Osteocyte (in vitro differentiated cells): Measurements from ENCODE around the gene SEZ6L. TPM values are rescaled to one million over a fixed set of nuclear protein-coding genes. Genes with fewer than 3 reads are reported as not detected.

Experiments
- DNase-seq: peaks from one replicate; pipeline ENCODE4 v3.0.0; 2021; ENCODE audit warnings: mixed read lengths; ENCODE audit not compliant: unreplicated experiment; ENCODE audit errors: extremely low spot score
- H3K27ac Mint-ChIP-seq: one replicate; pipeline ENCODE4 v1.8.0; 2021; ENCODE audit warnings: mild to moderate bottlenecking, mixed read lengths; ENCODE audit not compliant: unreplicated experiment
- H3K27me3 Mint-ChIP-seq: one replicate; pipeline ENCODE4 v1.8.0; 2021; ENCODE audit warnings: mixed read lengths; ENCODE audit not compliant: unreplicated experiment
- H3K36me3 Mint-ChIP-seq: one replicate; pipeline ENCODE4 v1.8.0; 2021; ENCODE audit warnings: mixed read lengths; ENCODE audit not compliant: unreplicated experiment
- H3K4me1 Mint-ChIP-seq: one replicate; pipeline ENCODE4 v1.8.0; 2021; ENCODE audit warnings: mixed read lengths; ENCODE audit not compliant: unreplicated experiment
- H3K4me3 Mint-ChIP-seq: one replicate; pipeline ENCODE4 v1.8.0; 2021; ENCODE audit warnings: mild to moderate bottlenecking, moderate library complexity, mixed read lengths; ENCODE audit not compliant: unreplicated experiment
- H3K9me3 Mint-ChIP-seq: one replicate; pipeline ENCODE4 v1.8.0; 2021; ENCODE audit warnings: mixed read lengths; ENCODE audit not compliant: unreplicated experiment
- total RNA-seq: library from RNA; stranded (reverse); gene quantifications from 2 replicates; pipeline ENCODE4 v1.2.1, GENCODE V29; 2021
- TF ChIP-seq, protein P1 (sequence below): fragments of 200-600 bp; sonication (generic); IDR thresholded peaks from 2 replicates; pipeline ENCODE4 v1.5.0; 2021; ENCODE audit warnings: antibody characterized with exemption, mild to moderate bottlenecking, moderate library complexity

The SEZ6L gene
- total RNA-seq, 1 donor from 2014 or later: not detected

DNA sequence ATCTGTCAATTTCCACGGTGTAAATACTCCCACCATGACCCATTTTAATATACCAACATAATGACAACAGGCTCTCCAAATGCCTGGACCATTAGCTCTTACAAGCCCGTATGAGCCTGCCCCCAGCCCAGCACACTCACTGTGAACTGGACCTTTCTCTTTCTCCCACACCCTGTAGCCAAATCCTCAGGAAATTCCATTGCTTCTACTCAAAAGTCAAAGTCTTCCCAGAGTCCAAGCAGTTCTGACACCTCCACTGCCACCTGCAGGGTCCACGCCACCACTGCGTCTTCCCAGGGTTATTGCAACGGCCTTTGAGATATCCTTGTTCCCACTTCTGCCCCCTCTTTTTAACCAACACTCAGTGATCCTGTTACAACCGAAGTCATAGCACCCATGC lies 149.7 kb downstream of the SEZ6L start:
- no peak for DNase-seq

DNA sequence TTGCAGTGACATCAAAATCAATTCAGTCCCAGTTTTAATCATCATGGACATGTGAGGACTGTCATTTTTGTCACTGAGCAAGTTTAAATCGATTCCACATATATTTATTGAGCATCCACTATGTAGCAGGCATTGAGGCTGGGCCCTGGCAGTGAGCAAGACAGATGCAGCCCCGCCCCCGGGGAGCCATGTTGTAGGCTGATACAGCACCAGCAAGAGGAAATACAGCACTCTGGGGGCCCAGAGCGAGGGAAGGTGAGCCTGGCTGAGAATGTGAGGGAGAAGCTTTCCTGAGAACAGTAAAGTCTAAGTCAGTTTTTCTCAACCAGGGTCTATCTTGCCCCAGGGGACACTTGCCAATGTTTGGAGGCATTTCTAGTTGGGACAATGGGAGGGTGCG lies 151.2 kb downstream of the SEZ6L start:
- H3K4me3 Mint-ChIP-seq: no peak overlapping the region
- H3K4me1 Mint-ChIP-seq: peaks cover 27% of the 10 kb centered on the region
- no peaks in the 10 kb centered on the region for H3K9me3 Mint-ChIP-seq
- no peaks in the 10 kb centered on the region for H3K36me3 Mint-ChIP-seq
- H3K27me3 Mint-ChIP-seq: peaks cover 4% of the 10 kb centered on the region
- peak overlapping the region; percentile 3 for H3K27ac Mint-ChIP-seq
- TF ChIP-seq, protein P1, sequence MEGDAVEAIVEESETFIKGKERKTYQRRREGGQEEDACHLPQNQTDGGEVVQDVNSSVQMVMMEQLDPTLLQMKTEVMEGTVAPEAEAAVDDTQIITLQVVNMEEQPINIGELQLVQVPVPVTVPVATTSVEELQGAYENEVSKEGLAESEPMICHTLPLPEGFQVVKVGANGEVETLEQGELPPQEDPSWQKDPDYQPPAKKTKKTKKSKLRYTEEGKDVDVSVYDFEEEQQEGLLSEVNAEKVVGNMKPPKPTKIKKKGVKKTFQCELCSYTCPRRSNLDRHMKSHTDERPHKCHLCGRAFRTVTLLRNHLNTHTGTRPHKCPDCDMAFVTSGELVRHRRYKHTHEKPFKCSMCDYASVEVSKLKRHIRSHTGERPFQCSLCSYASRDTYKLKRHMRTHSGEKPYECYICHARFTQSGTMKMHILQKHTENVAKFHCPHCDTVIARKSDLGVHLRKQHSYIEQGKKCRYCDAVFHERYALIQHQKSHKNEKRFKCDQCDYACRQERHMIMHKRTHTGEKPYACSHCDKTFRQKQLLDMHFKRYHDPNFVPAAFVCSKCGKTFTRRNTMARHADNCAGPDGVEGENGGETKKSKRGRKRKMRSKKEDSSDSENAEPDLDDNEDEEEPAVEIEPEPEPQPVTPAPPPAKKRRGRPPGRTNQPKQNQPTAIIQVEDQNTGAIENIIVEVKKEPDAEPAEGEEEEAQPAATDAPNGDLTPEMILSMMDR: no peak
- no peak for DNase-seq

More for the DNA sequence above, 149.7 kb downstream of the SEZ6L start:
- peaks cover 4% of the 10 kb centered on the region for H3K27me3 Mint-ChIP-seq
- no peaks in the 10 kb centered on the region for H3K36me3 Mint-ChIP-seq
- H3K9me3 Mint-ChIP-seq: no peaks in the 10 kb centered on the region
- no peak overlapping the region for H3K4me3 Mint-ChIP-seq
- no peak overlapping the region for H3K27ac Mint-ChIP-seq
- H3K4me1 Mint-ChIP-seq: peaks cover 27% of the 10 kb centered on the region
- TF ChIP-seq, protein P1: no peak

DNA sequence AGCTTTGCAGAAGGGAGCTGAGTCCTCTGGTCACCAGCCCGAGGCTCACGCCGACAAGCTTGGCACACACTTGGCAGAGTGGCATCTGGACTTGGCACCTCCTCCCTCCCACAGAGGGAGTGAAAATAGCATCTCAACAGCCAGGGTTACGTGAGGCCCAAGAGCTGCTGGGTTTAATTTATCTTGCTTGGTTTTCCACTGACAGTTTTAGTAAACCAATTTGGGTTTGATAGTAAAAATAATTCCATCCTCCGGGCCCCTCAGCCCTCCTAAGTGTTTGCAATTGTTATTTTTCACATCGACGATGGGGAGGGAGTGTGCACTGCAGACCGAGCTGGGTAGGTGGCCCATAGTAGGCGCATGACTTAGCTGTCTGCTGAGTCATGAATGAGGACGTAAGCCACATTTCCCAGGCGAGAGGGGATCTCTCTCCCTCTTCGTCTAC lies 152.2 kb downstream of the SEZ6L start:
- Mint-ChIP-seq H3K27me3 (no peaks in the 10 kb centered on the region), H3K27ac (peak overlapping the region; percentile 88), H3K9me3 (no peaks in the 10 kb centered on the region), H3K4me1 (peaks cover 29% of the 10 kb centered on the region), H3K36me3 (no peaks in the 10 kb centered on the region), H3K4me3 (no peak overlapping the region)
- TF ChIP-seq, protein P1: no peak
- DNase-seq: no peak

DNA sequence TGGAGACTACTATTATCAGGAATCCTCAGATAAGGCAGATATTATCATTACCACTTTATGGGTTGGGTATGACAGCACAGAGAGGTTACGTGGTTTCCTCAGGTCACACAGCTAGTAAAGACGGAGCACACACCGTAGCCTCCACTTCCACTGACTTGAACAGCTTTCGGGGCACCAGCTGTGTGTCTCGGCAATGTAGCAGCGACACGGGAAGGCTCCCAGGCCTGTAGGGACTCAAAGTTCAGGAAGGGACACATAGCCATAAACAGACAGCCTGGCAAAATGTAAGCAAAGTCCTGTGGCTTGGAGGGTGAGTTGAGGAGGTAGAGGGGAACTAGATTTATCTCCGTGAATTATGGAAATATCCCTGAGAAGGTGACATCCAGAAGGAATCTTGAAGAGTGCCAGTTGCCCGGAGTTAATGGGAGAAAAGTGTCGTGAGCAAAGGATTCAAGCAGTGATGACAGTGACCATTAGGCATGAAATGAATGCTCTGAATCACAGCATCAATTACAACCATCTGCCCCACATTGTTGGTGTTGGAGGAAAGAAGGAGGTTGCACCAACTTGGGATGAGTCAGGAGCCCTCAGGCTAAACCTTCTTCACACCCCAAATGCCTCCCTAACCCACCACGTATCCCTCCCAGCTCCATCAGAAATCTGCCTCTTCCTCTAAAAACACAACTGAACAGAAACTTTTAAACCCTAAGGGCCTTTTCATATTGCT lies 153.1 kb downstream of the SEZ6L start:
- TF ChIP-seq, protein P1: no peak
- H3K27me3 Mint-ChIP-seq: no peaks in the 10 kb centered on the region
- H3K27ac Mint-ChIP-seq: peak overlapping the region; percentile 88
- no peaks in the 10 kb centered on the region for H3K36me3 Mint-ChIP-seq
- DNase-seq: no peak
- H3K9me3 Mint-ChIP-seq: no peaks in the 10 kb centered on the region
- H3K4me1 Mint-ChIP-seq: peaks cover 35% of the 10 kb centered on the region
- peak overlapping the region; percentile 23 for H3K4me3 Mint-ChIP-seq

DNA sequence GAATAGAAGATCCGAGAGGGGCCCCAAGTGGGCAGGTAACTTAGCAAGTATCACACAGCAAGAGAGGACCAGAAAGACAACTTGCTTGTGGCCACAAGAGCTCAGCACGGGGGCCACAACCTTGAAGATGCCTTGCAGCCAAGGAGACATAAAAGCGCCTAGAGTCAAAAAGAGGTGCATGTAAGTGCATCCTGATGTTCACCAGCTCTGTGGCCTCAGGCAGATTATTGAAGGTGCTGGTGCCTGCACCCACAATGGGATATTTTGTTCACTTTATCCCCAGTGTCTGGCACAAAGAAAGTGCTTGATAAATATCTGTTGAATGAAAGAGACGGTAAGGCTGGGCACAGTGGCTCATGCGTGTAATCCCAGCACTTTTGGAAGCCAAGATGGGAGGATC lies 153.8 kb downstream of the SEZ6L start:
- Mint-ChIP-seq H3K27me3 (no peaks in the 10 kb centered on the region), H3K9me3 (no peaks in the 10 kb centered on the region), H3K27ac (peak overlapping the region; percentile 88), H3K4me3 (no peak overlapping the region), H3K36me3 (no peaks in the 10 kb centered on the region), H3K4me1 (peaks cover 35% of the 10 kb centered on the region)
- no peak for DNase-seq
- TF ChIP-seq, protein P1: no peak
